Heart right ventricle (tissue), 16 donors: ENCODE measurements around the gene CELSR1. TPM values are rescaled to one million over a fixed set of nuclear protein-coding genes. Genes with fewer than 3 reads are reported as not detected.

Experiments used
- ATAC-seq, 8 donors: fragments of 200-7000 bp; cut with Tn5 transposase; one replicate each; pipeline ENCODE4 v1.9.1; 2020; ENCODE audit warnings: mild to moderate bottlenecking in 8 of 8, moderate library complexity in 8 of 8, moderate number of reproducible peaks in 1 of 8
- DNase-seq, 2 donors: peaks; one replicate each; pipeline ENCODE4 v3.0.0-alpha.2; 2020
- H3K27ac ChIP-seq, 10 donors: fragments of 200-600 bp; sonication (generic) in 2 of 10; one replicate each; pipeline versions ENCODE4 v1.5.0 to v1.8.0; 2020 to 2022; ENCODE audit warnings: mild to moderate bottlenecking in 3 of 10
- H3K27me3 ChIP-seq, 7 donors: fragments of 200-600 bp; one replicate each; pipeline ENCODE4 v1.8.0; 2021 to 2022; ENCODE audit warnings: mild to moderate bottlenecking in 2 of 7
- H3K36me3 ChIP-seq, 9 donors: fragments of 200-600 bp; sonication (generic) in 1 of 9; one replicate each; pipeline versions ENCODE4 v1.5.0 to v1.8.0; 2020 to 2022; ENCODE audit warnings: mild to moderate bottlenecking in 2 of 9
- H3K4me1 ChIP-seq, 9 donors: fragments of 200-600 bp; sonication (generic) in 1 of 9; one replicate each; pipeline versions ENCODE4 v1.5.0 to v1.8.0; 2020 to 2022; ENCODE audit warnings: mild to moderate bottlenecking in 4 of 9
- H3K4me3 ChIP-seq, 10 donors: fragments of 200-600 bp; sonication (generic) in 2 of 10; one replicate each; pipeline versions ENCODE4 v1.5.0 to v1.8.0; 2020 to 2022; ENCODE audit warnings: mild to moderate bottlenecking in 7 of 10, moderate library complexity in 2 of 10
- H3K9me3 ChIP-seq, 11 donors: fragments of 200-600 bp in 10 of 11; sonication (generic) in 2 of 11; one replicate each; pipeline versions ENCODE4 v1.5.0 to v1.8.0; 2013 to 2022; ENCODE audit warnings: mild to moderate bottlenecking in 2 of 11, control low read depth in 1 of 11, moderate library complexity in 1 of 11
- WGBS, 2 donors: extraction: QIAGEN DNeasy Blood & Tissue Kit; methylation state at CpG; one replicate each; pipeline ENCODE4 v1.1.7; 2013; ENCODE audit warnings: inconsistent platforms in 1 of 2; 5-methylcytosine and 5-hydroxymethylcytosine counted together
- intact Hi-C, 10 donors: fragments of 100-400 bp; cut with DNase I; formaldehyde crosslinking; loops; one replicate each; pipeline versions ENCODE4 v1.11.1 to v1.14.2; 2022
- polyA plus RNA-seq, 2 donors: library from polyadenylated mRNA; stranded (reverse); fragments of 200-250 nt; gene quantifications; one replicate each; pipeline ENCODE4 v1.2.3, GENCODE V29; 2013
- total RNA-seq, 10 donors: library from RNA; stranded (reverse); fragmentation: NEBNext Ultra II Directional in 3 of 10; extraction: Animal tissue kit (Norgen Biotek cat#: 25700) in 3 of 10; gene quantifications; one replicate each; pipeline versions ENCODE4 v1.2.1 to v1.2.4, GENCODE V29; 2021 to 2023
- TF ChIP-seq, protein P1 (sequence below), 9 donors: fragments of 200-600 bp; sonication (generic) in 2 of 9; IDR thresholded peaks; one replicate each; pipeline versions ENCODE4 v1.5.0 to v1.8.0; 2021 to 2022; ENCODE audit warnings: antibody characterized with exemption in 9 of 9, mild to moderate bottlenecking in 5 of 9, moderate library complexity in 1 of 9
- donor health status: Arrhythmogenic right ventricular cardiomyopathy.
- donor health status: ischemic (EF 13 %, LVEDD 7.1; RV severe dilation, severe dysfunction).
- donor health status: healthy with polysubstance abuse.
- donor health status: DM: no; HTN: yes; CAD: no.
- donor health status: DM: no; HTN: no; CAD: no.
- donor health status: ischemic (EF 25% LVEDD 6.9; RV normal size, moderate dysfunction).
- donor health status: ischemic (EF 25% LVEDD 5.7; RV mildly dilated, moderate dysfunction).
- donor health status: healthy.
- donor health status: DM: yes; HTN: yes; CAD: no.
- donor health status: Ischemic cardiomyopathy.
- donor health status: ischemic (EF 35%, LVEDD 5.7; RV mildly dilated, moderate dysfunction).
- donor health status: nonischemic (EF 11% LVEDD 7.7; RV severe dilation, severe dysfunction).
- donor health status: DM: yes; HTN: yes; CAD: no.
- donor health status: PGD.
- donor health status: ischemic (EF 29% LVEDD 5.4; RV normal size, mild dysfunction).
- donor health status: nonischemic (EF 23%, LVEDD 6.1; RV moderate dilation, normal function).

The CELSR1 gene
- total and polyA plus RNA-seq, 12 donors: 4.0 to 16.7 (median 11.4) TPM

- Histone ChIP-seq H3K4me3 (no peak overlapping the region), H3K27ac (no peak overlapping the region), H3K27me3 (peaks cover 0 to 10% (median 0%) of the 10 kb centered on the region in 7 donors), H3K9me3 (no peaks in the 10 kb centered on the region), H3K4me1 (peaks cover 0 to 9% (median 0%) of the 10 kb centered on the region in 9 donors), H3K36me3 (no peaks in the 10 kb centered on the region)
- no peak for DNase-seq
- WGBS, 2 donors: 83 to 84% methylated on average over 5 of the region's 5 CpGs
- no peak for ATAC-seq
- TF ChIP-seq, protein P1, sequence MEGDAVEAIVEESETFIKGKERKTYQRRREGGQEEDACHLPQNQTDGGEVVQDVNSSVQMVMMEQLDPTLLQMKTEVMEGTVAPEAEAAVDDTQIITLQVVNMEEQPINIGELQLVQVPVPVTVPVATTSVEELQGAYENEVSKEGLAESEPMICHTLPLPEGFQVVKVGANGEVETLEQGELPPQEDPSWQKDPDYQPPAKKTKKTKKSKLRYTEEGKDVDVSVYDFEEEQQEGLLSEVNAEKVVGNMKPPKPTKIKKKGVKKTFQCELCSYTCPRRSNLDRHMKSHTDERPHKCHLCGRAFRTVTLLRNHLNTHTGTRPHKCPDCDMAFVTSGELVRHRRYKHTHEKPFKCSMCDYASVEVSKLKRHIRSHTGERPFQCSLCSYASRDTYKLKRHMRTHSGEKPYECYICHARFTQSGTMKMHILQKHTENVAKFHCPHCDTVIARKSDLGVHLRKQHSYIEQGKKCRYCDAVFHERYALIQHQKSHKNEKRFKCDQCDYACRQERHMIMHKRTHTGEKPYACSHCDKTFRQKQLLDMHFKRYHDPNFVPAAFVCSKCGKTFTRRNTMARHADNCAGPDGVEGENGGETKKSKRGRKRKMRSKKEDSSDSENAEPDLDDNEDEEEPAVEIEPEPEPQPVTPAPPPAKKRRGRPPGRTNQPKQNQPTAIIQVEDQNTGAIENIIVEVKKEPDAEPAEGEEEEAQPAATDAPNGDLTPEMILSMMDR (IDR thresholded peaks at IDR 0.05): no peak
- intact Hi-C loops: no loop called here
Measured at GRCh38 chr22:46467006-46467405, 70.4 kb downstream of the CELSR1 start.

- Histone ChIP-seq H3K4me1 (peaks cover 0 to 9% (median 0%) of the 10 kb centered on the region in 9 donors), H3K9me3 (no peaks in the 10 kb centered on the region), H3K27ac (no peak overlapping the region), H3K36me3 (no peaks in the 10 kb centered on the region), H3K4me3 (no peak overlapping the region), H3K27me3 (peaks cover 0 to 10% (median 0%) of the 10 kb centered on the region in 7 donors)
- 69 to 85% methylated on average over 10 of the region's 10 CpGs for WGBS, 2 donors
- intact Hi-C loops: no loop called here
- DNase-seq (no peak), ATAC-seq (no peak)
- TF ChIP-seq, protein P1 (IDR thresholded peaks at IDR 0.05): no peak
Measured at GRCh38 chr22:46466255-46466676, 71.2 kb downstream of the CELSR1 start.

DNA sequence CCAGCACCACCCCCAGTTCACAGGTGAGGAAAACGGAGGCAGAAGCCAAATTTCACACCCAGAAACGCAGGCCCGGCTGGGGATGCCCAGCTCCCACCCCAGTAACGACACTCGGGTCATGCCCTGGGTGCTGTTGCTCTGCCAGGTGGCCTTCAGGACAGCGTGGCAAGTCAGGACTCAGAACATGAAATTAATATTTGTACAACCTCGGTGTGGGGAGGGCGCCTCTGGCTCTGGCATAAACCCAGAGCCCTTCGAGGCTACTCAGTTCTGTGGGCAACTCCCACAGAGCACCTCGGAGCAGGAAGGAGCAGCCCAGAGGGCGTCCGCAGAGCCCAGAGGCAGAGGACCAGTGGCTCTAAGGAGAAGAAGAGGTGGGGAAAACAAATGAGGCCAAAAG is 71.6 kb downstream of the CELSR1 start:
- WGBS, 2 donors: 62 to 67% methylated on average over 12 of the region's 12 CpGs
- DNase-seq (no peak), ATAC-seq (peak in 2 of 8 donors; percentile 13 to 17)
- TF ChIP-seq, protein P1 (IDR thresholded peaks at IDR 0.05): no peak
- H3K4me1 ChIP-seq: peaks cover 0 to 9% (median 0%) of the 10 kb centered on the region in 9 donors
- H3K36me3 ChIP-seq: no peaks in the 10 kb centered on the region
- no peak overlapping the region for H3K4me3 ChIP-seq
- H3K27me3 ChIP-seq: peaks cover 0 to 10% (median 0%) of the 10 kb centered on the region in 7 donors
- intact Hi-C loops: no loop called here
- H3K27ac ChIP-seq: no peak overlapping the region
- H3K9me3 ChIP-seq: no peaks in the 10 kb centered on the region

- 40 to 61% methylated on average over 11 of the region's 11 CpGs for WGBS, 2 donors
- peak; percentile 24 to 36 for DNase-seq
- Histone ChIP-seq H3K27ac (no peak overlapping the region), H3K27me3 (peaks cover 0 to 10% (median 0%) of the 10 kb centered on the region in 7 donors), H3K9me3 (no peaks in the 10 kb centered on the region), H3K4me1 (peaks cover 0 to 9% (median 0%) of the 10 kb centered on the region in 9 donors), H3K36me3 (no peaks in the 10 kb centered on the region), H3K4me3 (no peak overlapping the region)
- ATAC-seq: peak in 6 of 8 donors; percentile 61 to 80 (median 68)
- intact Hi-C loops: no loop called here
- TF ChIP-seq, protein P1 (IDR thresholded peaks at IDR 0.05): no peak
Measured at GRCh38 chr22:46465345-46465720, 72.1 kb downstream of the CELSR1 start.
